Spleen (tissue), 11 donors: ENCODE data around the gene CALN1. TPM values are rescaled to one million over a fixed set of nuclear protein-coding genes. Genes with fewer than 3 reads are reported as not detected.

ENCODE experiments used
- DNase-seq: peaks from one replicate; pipeline ENCODE4 v3.0.0-alpha.2; 2020
- H3K27ac ChIP-seq, 8 donors: fragments of 200-600 bp; sonication (generic) in 7 of 8; 1 replicate in 4 of 8; 2 replicates in 4 of 8; pipeline versions ENCODE4 v1.5.0 to v1.8.0; 2016 to 2021; ENCODE audit warnings: inconsistent platforms in 4 of 8, mild to moderate bottlenecking in 4 of 8, moderate library complexity in 1 of 8
- H3K27me3 ChIP-seq, 7 donors: fragments of 200-600 bp; sonication (generic) in 6 of 7; replicated peaks in 1 of 7; 1 replicate in 4 of 7; 2 replicates in 3 of 7; pipeline versions ENCODE4 v1.5.0 to v1.8.0; 2016 to 2021; ENCODE audit warnings: inconsistent platforms in 3 of 7, mild to moderate bottlenecking in 1 of 7
- H3K36me3 ChIP-seq, 6 donors: fragments of 200-600 bp; sonication (generic) in 5 of 6; 1 replicate in 4 of 6; 2 replicates in 2 of 6; pipeline versions ENCODE4 v1.5.0 to v1.8.0; 2016 to 2021; ENCODE audit warnings: inconsistent platforms in 2 of 6
- H3K4me1 ChIP-seq, 6 donors: fragments of 200-600 bp; sonication (generic) in 5 of 6; 1 replicate in 3 of 6; 2 replicates in 3 of 6; pipeline versions ENCODE4 v1.5.0 to v1.8.0; 2016 to 2021; ENCODE audit warnings: inconsistent platforms in 3 of 6
- H3K4me3 ChIP-seq, 8 donors: fragments of 200-600 bp; sonication (generic) in 7 of 8; 1 replicate in 4 of 8; 2 replicates in 4 of 8; pipeline versions ENCODE4 v1.5.0 to v1.8.0; 2016 to 2021; ENCODE audit warnings: inconsistent platforms in 4 of 8, mild to moderate bottlenecking in 4 of 8, moderate library complexity in 2 of 8
- H3K9me3 ChIP-seq, 8 donors: fragments of 200-600 bp; sonication (generic) in 7 of 8; 1 replicate in 4 of 8; 2 replicates in 4 of 8; pipeline versions ENCODE4 v1.5.0 to v1.8.0; 2016 to 2021; ENCODE audit warnings: inconsistent platforms in 4 of 8
- POLR2A ChIP-seq, 3 donors: fragments of 450-650 bp; IDR thresholded peaks; one replicate each; pipeline ENCODE4 v1.5.1; 2017; ENCODE audit warnings: antibody characterized with exemption in 3 of 3, mild to moderate bottlenecking in 1 of 3
- POLR2AphosphoS5 ChIP-seq, 3 donors: sonication (generic); formaldehyde crosslinking; IDR thresholded peaks; one replicate each; pipeline ENCODE4 v1.5.1; 2017; ENCODE audit warnings: antibody characterized with exemption in 3 of 3
- WGBS, 5 donors: extraction: QIAGEN DNeasy Blood & Tissue Kit in 3 of 5; methylation state at CpG; one replicate each; pipeline versions ENCODE4 v1.1.5 to v1.1.7; 2013 to 2018; 5-methylcytosine and 5-hydroxymethylcytosine counted together
- intact Hi-C: fragments of 100-400 bp; cut with DNase I; formaldehyde crosslinking; loops from one replicate; pipeline ENCODE4 v1.15.0; 2023; ENCODE audit warnings: low total_unique reads
- polyA plus RNA-seq, 3 donors: library from polyadenylated mRNA; stranded (reverse); fragments of 200-250 nt; gene quantifications; one replicate each; pipeline ENCODE4 v1.2.1, GENCODE V29; 2013
- total RNA-seq, 7 donors: library from RNA; depleted of rRNA in 3 of 7; stranded (reverse); fragments of >200 nt in 3 of 7; fragmentation: NEBNext Ultra II Directional in 4 of 7; extraction: Animal tissue kit (Norgen Biotek cat#: 25700) in 4 of 7; gene quantifications; one replicate each; pipeline versions ENCODE4 v1.1.0 to v1.2.1, GENCODE V29; 2016 to 2021
- TF ChIP-seq, protein P1 (sequence below), 11 experiments: fragments of 200-600 bp in 7 of 11; fragments of 450-650 bp in 4 of 11; sonication (generic) in 4 of 11; IDR thresholded peaks in 8 of 11; conservative IDR thresholded peaks in 3 of 11; 1 replicate in 7 of 11; 2 replicates in 4 of 11; pipeline versions ENCODE4 v1.4.0 to v1.8.0; 2016 to 2021; ENCODE audit warnings: antibody characterized with exemption in 11 of 11, inconsistent platforms in 4 of 11, mild to moderate bottlenecking in 1 of 11
- donor health status: healthy with polysubstance abuse.
- donor health status: DM: no; HTN: no; CAD: no; lungs with moderate emphysema.
- donor health status: DM: no; HTN: no; CAD: no.
- donor health status: Bipolar disorder and iron deficiency.
- donor health status: healthy.
- donor health status: DM: no; HTN: no; CAD: no.
- donor health status: DM: yes; HTN: yes; CAD: no.

The CALN1 gene
- total and polyA plus RNA-seq, 10 donors = under 0.01 to 0.19 (median 0.03) TPM; not detected in 7

DNA sequence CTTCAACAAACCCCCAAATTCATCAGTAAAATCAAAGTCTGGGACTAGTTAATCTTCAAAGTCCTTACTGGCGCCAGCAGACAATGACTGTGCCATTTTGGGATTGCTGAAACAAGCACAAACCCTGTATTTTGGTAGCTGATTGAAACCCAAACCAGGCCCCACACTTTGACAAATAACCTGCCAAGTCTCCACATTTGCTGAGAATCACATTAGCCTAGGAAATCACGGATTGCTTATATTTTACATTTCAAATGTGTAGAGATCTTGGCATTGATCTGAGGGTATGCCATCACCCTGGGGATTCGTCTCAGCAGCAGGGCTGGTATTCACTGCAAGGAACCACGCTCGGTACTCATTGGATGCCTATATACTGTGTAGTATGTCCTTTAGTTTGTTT, 501.1 kb downstream of the CALN1 start:
- Histone ChIP-seq H3K27me3 (no peaks in the 10 kb centered on the region), H3K4me3 (no peak overlapping the region), H3K27ac (no peak overlapping the region), H3K36me3 (no peaks in the 10 kb centered on the region), H3K4me1 (no peaks in the 10 kb centered on the region), H3K9me3 (peaks cover 0 to 42% (median 23%) of the 10 kb centered on the region in 8 donors)
- TF ChIP-seq POLR2A (IDR thresholded peaks at IDR 0.05) (no peak), POLR2AphosphoS5 (IDR thresholded peaks at IDR 0.05) (no peak)
- TF ChIP-seq, protein P1, sequence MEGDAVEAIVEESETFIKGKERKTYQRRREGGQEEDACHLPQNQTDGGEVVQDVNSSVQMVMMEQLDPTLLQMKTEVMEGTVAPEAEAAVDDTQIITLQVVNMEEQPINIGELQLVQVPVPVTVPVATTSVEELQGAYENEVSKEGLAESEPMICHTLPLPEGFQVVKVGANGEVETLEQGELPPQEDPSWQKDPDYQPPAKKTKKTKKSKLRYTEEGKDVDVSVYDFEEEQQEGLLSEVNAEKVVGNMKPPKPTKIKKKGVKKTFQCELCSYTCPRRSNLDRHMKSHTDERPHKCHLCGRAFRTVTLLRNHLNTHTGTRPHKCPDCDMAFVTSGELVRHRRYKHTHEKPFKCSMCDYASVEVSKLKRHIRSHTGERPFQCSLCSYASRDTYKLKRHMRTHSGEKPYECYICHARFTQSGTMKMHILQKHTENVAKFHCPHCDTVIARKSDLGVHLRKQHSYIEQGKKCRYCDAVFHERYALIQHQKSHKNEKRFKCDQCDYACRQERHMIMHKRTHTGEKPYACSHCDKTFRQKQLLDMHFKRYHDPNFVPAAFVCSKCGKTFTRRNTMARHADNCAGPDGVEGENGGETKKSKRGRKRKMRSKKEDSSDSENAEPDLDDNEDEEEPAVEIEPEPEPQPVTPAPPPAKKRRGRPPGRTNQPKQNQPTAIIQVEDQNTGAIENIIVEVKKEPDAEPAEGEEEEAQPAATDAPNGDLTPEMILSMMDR (IDR thresholded peaks at IDR 0.05 in 8 of 11, conservative IDR thresholded peaks at IDR 0.05 in 3 of 11) = no peak
- intact Hi-C loops = no loop called here
- DNase-seq = no peak
- WGBS, 5 donors = 74 to 87% (median 81%) methylated on average over 5 of the region's 5 CpGs

DNA sequence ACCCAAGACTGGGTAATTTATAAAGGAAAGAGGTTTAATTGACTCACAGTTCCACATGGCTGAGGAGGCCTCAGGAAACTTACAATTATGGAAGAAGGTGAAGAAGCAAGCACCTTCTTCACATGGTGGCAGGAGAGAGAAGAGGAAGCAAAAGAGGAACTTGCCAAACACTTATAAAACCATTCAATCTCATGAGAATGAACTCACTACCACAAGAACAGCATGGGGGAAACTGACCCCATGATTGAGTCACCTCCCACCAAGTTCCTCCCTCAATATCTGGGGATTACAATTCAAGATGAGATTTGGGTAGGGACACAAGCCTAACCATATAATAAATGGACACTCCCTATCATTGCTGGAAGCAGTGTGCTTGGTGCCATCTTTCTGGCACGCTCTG, 506.3 kb downstream of the CALN1 start:
- TF ChIP-seq, protein P1 (IDR thresholded peaks at IDR 0.05 in 8 of 11, conservative IDR thresholded peaks at IDR 0.05 in 3 of 11) = no peak
- TF ChIP-seq POLR2AphosphoS5 (IDR thresholded peaks at IDR 0.05) (no peak), POLR2A (IDR thresholded peaks at IDR 0.05) (no peak)
- peaks cover 0 to 61% (median 29%) of the 10 kb centered on the region in 8 donors for H3K9me3 ChIP-seq
- no peak for DNase-seq
- H3K4me3 ChIP-seq = no peak overlapping the region
- no peaks in the 10 kb centered on the region for H3K4me1 ChIP-seq
- WGBS, 5 donors = 83 to 100% (median 92%) methylated on average over 1 of the region's 1 CpG
- H3K27me3 ChIP-seq = no peaks in the 10 kb centered on the region
- intact Hi-C loops = no loop called here
- H3K27ac ChIP-seq = no peak overlapping the region
- H3K36me3 ChIP-seq = no peaks in the 10 kb centered on the region

DNA sequence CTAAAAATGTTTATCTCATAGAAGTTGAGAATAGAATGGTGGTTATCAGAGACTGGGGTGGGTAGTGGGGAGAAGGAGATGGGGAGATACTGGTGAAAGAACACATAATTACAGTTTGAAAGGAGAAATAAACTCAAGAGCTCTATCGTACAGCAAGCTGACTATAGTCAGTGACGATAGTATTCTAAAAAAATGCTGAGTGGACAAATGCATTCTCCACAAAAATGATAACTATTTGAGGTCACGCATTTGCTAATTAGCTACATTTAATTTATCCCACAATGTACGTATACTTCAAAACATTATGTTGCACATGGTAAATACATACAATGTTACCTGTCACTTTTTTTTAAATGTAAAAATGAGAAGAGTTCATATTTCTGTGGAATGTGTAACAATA, 507.7 kb downstream of the CALN1 start:
- WGBS, 5 donors = 79 to 90% (median 88%) methylated on average over 4 of the region's 4 CpGs
- H3K4me1 ChIP-seq = no peaks in the 10 kb centered on the region
- TF ChIP-seq POLR2A (IDR thresholded peaks at IDR 0.05) = no peak
- no peak for TF ChIP-seq POLR2AphosphoS5 (IDR thresholded peaks at IDR 0.05)
- TF ChIP-seq, protein P1 (IDR thresholded peaks at IDR 0.05 in 8 of 11, conservative IDR thresholded peaks at IDR 0.05 in 3 of 11) = no peak
- no peak overlapping the region for H3K4me3 ChIP-seq
- H3K9me3 ChIP-seq = peaks cover 0 to 53% (median 24%) of the 10 kb centered on the region in 8 donors
- no peak for DNase-seq
- H3K27me3 ChIP-seq = no peaks in the 10 kb centered on the region
- intact Hi-C loops = no loop called here
- H3K27ac ChIP-seq = no peak overlapping the region
- H3K36me3 ChIP-seq = no peaks in the 10 kb centered on the region

DNA sequence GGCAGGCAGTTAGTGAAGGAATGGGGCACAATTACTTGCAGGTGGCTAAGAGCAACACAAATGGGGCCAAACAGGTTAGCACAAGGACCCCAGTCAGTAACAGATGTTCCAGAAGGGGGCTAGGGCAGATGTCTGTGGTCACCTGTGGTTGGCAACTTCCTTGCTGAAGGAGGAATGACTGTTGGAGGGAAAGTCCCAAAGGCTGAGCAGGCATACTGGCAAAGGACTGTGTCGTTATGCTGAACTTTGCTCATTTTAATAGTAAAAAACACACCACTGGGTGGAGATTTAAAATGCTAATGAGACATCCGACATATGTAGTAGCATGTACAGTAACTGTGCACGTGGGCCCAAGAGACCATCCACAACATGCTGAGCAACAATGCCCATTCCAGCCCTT, 511.6 kb downstream of the CALN1 start:
- DNase-seq = no peak
- no peak overlapping the region for H3K27ac ChIP-seq
- intact Hi-C loops = no loop called here
- H3K9me3 ChIP-seq = peaks cover 0 to 36% (median 18%) of the 10 kb centered on the region in 8 donors
- H3K27me3 ChIP-seq = no peaks in the 10 kb centered on the region
- peaks cover 0 to 6% (median 0%) of the 10 kb centered on the region in 6 donors for H3K4me1 ChIP-seq
- TF ChIP-seq POLR2AphosphoS5 (IDR thresholded peaks at IDR 0.05) = no peak
- TF ChIP-seq, protein P1 (IDR thresholded peaks at IDR 0.05 in 8 of 11, conservative IDR thresholded peaks at IDR 0.05 in 3 of 11) = no peak
- TF ChIP-seq POLR2A (IDR thresholded peaks at IDR 0.05) = no peak
- H3K36me3 ChIP-seq = no peaks in the 10 kb centered on the region
- WGBS, 5 donors = 14 to 39% (median 23%) methylated on average over 3 of the region's 3 CpGs
- H3K4me3 ChIP-seq = no peak overlapping the region
